Measurements from ENCODE around the gene SPTBN4. TPM values are rescaled to one million over a fixed set of nuclear protein-coding genes. Genes with fewer than 3 reads are reported as not detected.

Gene SPTBN4
- total RNA-seq, 1 donor: 0.72 TPM

GRCh38 chr19:40614622-40615411, 148.0 kb downstream of the SPTBN4 start:
- DNase-seq (ENCODE audit: insufficient read length, low spot score, missing footprints): peak; percentile 97
- TF ChIP-seq, protein P1, sequence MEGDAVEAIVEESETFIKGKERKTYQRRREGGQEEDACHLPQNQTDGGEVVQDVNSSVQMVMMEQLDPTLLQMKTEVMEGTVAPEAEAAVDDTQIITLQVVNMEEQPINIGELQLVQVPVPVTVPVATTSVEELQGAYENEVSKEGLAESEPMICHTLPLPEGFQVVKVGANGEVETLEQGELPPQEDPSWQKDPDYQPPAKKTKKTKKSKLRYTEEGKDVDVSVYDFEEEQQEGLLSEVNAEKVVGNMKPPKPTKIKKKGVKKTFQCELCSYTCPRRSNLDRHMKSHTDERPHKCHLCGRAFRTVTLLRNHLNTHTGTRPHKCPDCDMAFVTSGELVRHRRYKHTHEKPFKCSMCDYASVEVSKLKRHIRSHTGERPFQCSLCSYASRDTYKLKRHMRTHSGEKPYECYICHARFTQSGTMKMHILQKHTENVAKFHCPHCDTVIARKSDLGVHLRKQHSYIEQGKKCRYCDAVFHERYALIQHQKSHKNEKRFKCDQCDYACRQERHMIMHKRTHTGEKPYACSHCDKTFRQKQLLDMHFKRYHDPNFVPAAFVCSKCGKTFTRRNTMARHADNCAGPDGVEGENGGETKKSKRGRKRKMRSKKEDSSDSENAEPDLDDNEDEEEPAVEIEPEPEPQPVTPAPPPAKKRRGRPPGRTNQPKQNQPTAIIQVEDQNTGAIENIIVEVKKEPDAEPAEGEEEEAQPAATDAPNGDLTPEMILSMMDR (IDR thresholded peaks at IDR 0.05; ENCODE audit: extremely low read depth, low read depth, low read length): no peak
- peaks cover 18% of the 10 kb centered on the region for H3K36me3 ChIP-seq (ENCODE audit: insufficient read depth, low read length)
- peak overlapping the region; percentile 92 for H3K4me3 ChIP-seq (ENCODE audit: insufficient read depth, low read length)
- H3K9me3 ChIP-seq (ENCODE audit: low read depth, low read length): no peaks in the 10 kb centered on the region
- H3K4me2 ChIP-seq (ENCODE audit: insufficient read depth, low read length): peak overlapping the region; percentile 94
- peak overlapping the region; percentile 95 for H2AFZ ChIP-seq (ENCODE audit: low read length)
- peak overlapping the region; percentile 75 for H3K27ac ChIP-seq (ENCODE audit: low read depth, low read length)
- H3K4me1 ChIP-seq (ENCODE audit: insufficient read depth, low read length): peaks cover 4% of the 10 kb centered on the region
- H3K79me2 ChIP-seq (ENCODE audit: insufficient read depth, low read length): no peaks in the 10 kb centered on the region
- no peaks in the 10 kb centered on the region for H3K27me3 ChIP-seq (ENCODE audit: insufficient read depth, low read length)
- no peaks in the 10 kb centered on the region for H4K20me1 ChIP-seq (ENCODE audit: insufficient read depth, low read length)

DNA sequence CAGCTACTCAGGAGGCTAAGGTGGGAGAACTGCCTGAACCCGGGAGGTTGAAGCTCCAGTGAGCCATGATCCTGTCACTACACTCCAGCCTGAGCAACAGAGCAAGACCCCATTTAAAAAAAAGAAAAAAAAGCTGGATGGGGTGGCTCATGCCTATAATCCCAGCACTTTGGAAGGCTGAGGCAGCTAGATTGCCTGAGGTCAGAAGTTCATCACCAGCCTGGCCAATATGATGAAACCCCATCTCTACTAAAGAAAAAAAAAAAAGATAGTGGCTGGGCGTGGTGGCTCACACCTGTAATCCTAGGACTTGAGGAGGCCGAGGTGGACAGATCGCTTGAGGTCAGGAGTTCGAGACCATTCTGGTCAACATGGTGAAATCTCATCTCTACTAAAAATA, 149.4 kb downstream of the SPTBN4 start:
- Histone ChIP-seq H3K27me3 (ENCODE audit: insufficient read depth, low read length) (no peaks in the 10 kb centered on the region), H3K27ac (ENCODE audit: low read depth, low read length) (no peak overlapping the region), H3K36me3 (ENCODE audit: insufficient read depth, low read length) (peaks cover 25% of the 10 kb centered on the region), H4K20me1 (ENCODE audit: insufficient read depth, low read length) (no peaks in the 10 kb centered on the region), H3K79me2 (ENCODE audit: insufficient read depth, low read length) (no peaks in the 10 kb centered on the region), H3K9me3 (ENCODE audit: low read depth, low read length) (no peaks in the 10 kb centered on the region), H3K4me2 (ENCODE audit: insufficient read depth, low read length) (no peak overlapping the region), H3K4me3 (ENCODE audit: insufficient read depth, low read length) (no peak overlapping the region), H3K4me1 (ENCODE audit: insufficient read depth, low read length) (no peaks in the 10 kb centered on the region), H2AFZ (ENCODE audit: low read length) (no peak overlapping the region)
- TF ChIP-seq, protein P1 (IDR thresholded peaks at IDR 0.05; ENCODE audit: extremely low read depth, low read depth, low read length): no peak
- no peak for DNase-seq (ENCODE audit: insufficient read length, low spot score, missing footprints)

DNA sequence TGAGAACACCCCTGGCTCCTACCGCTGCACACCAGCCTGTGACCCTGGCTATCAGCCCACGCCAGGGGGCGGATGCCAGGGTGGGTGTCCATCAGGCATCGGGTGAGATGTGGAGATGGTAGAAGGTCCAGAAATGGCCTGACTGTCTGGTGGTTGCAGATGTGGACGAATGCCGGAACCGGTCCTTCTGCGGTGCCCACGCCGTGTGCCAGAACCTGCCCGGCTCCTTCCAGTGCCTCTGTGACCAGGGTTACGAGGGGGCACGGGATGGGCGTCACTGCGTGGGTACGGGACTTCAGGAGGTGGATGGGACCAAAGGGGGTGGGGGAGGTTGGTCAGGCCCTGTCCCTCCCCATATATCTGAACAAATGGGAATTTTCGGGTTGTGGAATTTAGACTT, 150.1 kb downstream of the SPTBN4 start:
- Histone ChIP-seq H3K27me3 (ENCODE audit: insufficient read depth, low read length) (no peaks in the 10 kb centered on the region), H3K4me3 (ENCODE audit: insufficient read depth, low read length) (no peak overlapping the region), H4K20me1 (ENCODE audit: insufficient read depth, low read length) (no peaks in the 10 kb centered on the region), H3K4me2 (ENCODE audit: insufficient read depth, low read length) (no peak overlapping the region), H3K27ac (ENCODE audit: low read depth, low read length) (no peak overlapping the region), H3K9me3 (ENCODE audit: low read depth, low read length) (no peaks in the 10 kb centered on the region), H2AFZ (ENCODE audit: low read length) (no peak overlapping the region), H3K79me2 (ENCODE audit: insufficient read depth, low read length) (no peaks in the 10 kb centered on the region), H3K36me3 (ENCODE audit: insufficient read depth, low read length) (peaks cover 29% of the 10 kb centered on the region), H3K4me1 (ENCODE audit: insufficient read depth, low read length) (no peaks in the 10 kb centered on the region)
- TF ChIP-seq, protein P1 (IDR thresholded peaks at IDR 0.05; ENCODE audit: extremely low read depth, low read depth, low read length): no peak
- DNase-seq (ENCODE audit: insufficient read length, low spot score, missing footprints): no peak

GRCh38 chr19:40617961-40618360, 151.2 kb downstream of the SPTBN4 start:
- no peak overlapping the region for H3K4me3 ChIP-seq (ENCODE audit: insufficient read depth, low read length)
- TF ChIP-seq, protein P1 (IDR thresholded peaks at IDR 0.05; ENCODE audit: extremely low read depth, low read depth, low read length): no peak
- no peak overlapping the region for H2AFZ ChIP-seq (ENCODE audit: low read length)
- no peak overlapping the region for H3K27ac ChIP-seq (ENCODE audit: low read depth, low read length)
- H3K27me3 ChIP-seq (ENCODE audit: insufficient read depth, low read length): no peaks in the 10 kb centered on the region
- DNase-seq (ENCODE audit: insufficient read length, low spot score, missing footprints): no peak
- H3K4me2 ChIP-seq (ENCODE audit: insufficient read depth, low read length): no peak overlapping the region
- H3K4me1 ChIP-seq (ENCODE audit: insufficient read depth, low read length): no peaks in the 10 kb centered on the region
- H3K36me3 ChIP-seq (ENCODE audit: insufficient read depth, low read length): peaks cover 36% of the 10 kb centered on the region
- H4K20me1 ChIP-seq (ENCODE audit: insufficient read depth, low read length): no peaks in the 10 kb centered on the region
- no peaks in the 10 kb centered on the region for H3K79me2 ChIP-seq (ENCODE audit: insufficient read depth, low read length)
- no peaks in the 10 kb centered on the region for H3K9me3 ChIP-seq (ENCODE audit: low read depth, low read length)

All from osteoblast (primary cell).